Measurements from ENCODE around the gene PLEKHM3. TPM values are rescaled to one million over a fixed set of nuclear protein-coding genes. Genes with fewer than 3 reads are reported as not detected.

Gene PLEKHM3
- total RNA-seq, 6 experiments from 2014 or later = 4.4 to 13.4 (median 8.9) TPM

DNA sequence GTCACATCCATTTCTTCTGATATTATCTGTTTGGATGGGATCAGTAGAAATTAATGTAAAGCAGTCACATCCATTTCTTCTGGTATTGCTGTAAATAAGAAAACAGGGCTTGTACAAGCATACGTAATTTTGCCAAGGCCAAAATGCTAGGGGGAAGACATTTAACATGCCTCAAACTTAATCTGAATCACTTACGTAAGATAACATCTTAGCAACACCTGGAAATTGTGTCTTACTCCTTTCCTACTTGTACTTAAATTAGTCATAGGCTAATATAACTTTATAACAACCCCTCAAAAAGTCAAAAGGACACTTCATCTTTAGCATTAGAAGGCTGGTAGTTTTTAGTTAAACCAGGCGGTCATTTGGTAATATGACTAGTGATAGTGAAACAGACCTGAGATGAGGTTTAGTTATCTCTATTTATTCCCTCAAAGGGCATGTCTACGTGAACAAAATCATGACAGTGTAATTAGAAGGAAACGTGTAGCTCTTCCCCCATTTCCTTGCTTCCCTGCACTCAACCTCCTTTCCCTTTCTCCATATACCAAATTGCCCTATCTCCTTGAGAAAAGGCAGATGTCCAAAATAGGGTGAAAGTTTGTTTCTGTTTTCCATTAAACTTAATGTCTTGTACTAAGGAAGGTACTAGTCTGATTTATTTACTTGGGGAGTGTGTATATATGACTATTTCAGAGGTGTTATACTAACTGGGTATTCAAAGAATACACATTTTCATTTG lies 156.3 kb downstream of the PLEKHM3 start:
- Histone ChIP-seq H3K27me3 (no peaks in the 10 kb centered on the region), H3K4me3 (peak overlapping the region in 1 of 3 donors; percentile 25), H3K9me3 (no peaks in the 10 kb centered on the region), H3K27ac (peak overlapping the region; percentile 0 to 92 (median 76)), H3K36me3 (peaks cover 0 to 5% (median 0%) of the 10 kb centered on the region in 4 donors), H3K4me1 (peaks cover 0 to 49% (median 11%) of the 10 kb centered on the region in 4 donors)
- ATAC-seq (no peak), DNase-seq (no peak)
- intact Hi-C loops (cut with DNase I) = no loop called here
- 87% methylated on average over 5 of the region's 5 CpGs for WGBS (ENCODE audit: insufficient coverage, low coverage, low lambda C conversion rate, missing lambda C conversion rate)
- no peak for TF ChIP-seq POLR2A (IDR thresholded peaks at IDR 0.05)
- TF ChIP-seq, protein P1, sequence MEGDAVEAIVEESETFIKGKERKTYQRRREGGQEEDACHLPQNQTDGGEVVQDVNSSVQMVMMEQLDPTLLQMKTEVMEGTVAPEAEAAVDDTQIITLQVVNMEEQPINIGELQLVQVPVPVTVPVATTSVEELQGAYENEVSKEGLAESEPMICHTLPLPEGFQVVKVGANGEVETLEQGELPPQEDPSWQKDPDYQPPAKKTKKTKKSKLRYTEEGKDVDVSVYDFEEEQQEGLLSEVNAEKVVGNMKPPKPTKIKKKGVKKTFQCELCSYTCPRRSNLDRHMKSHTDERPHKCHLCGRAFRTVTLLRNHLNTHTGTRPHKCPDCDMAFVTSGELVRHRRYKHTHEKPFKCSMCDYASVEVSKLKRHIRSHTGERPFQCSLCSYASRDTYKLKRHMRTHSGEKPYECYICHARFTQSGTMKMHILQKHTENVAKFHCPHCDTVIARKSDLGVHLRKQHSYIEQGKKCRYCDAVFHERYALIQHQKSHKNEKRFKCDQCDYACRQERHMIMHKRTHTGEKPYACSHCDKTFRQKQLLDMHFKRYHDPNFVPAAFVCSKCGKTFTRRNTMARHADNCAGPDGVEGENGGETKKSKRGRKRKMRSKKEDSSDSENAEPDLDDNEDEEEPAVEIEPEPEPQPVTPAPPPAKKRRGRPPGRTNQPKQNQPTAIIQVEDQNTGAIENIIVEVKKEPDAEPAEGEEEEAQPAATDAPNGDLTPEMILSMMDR (IDR thresholded peaks at IDR 0.05) = no peak

DNA sequence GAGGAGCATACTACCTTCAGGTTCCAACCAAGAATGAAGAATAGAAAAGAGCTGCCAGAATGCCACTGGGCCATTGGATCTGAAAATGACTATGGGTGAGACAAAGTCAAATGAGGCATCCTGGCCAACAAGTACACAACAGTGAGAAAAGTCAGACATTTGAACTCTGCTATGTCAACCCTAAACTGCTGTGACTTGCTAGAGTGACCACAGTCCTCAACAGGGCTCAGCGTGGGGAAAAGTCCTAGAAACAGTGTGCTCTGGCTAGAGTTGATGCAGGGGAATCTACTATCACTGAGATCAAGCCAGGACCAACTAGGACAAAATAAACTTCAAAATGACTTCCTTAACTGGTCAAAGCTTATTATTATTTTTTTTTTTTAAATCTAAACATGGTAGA lies 157.4 kb downstream of the PLEKHM3 start:
- no peak for DNase-seq
- intact Hi-C loops (cut with DNase I) = no loop called here
- H3K36me3 ChIP-seq = peaks cover 0 to 5% (median 0%) of the 10 kb centered on the region in 4 donors
- TF ChIP-seq, protein P1 (IDR thresholded peaks at IDR 0.05) = no peak
- TF ChIP-seq POLR2A (IDR thresholded peaks at IDR 0.05) = peak; percentile 30
- ATAC-seq = peak; percentile 49 to 71 (median 61)
- H3K9me3 ChIP-seq = no peaks in the 10 kb centered on the region
- no peaks in the 10 kb centered on the region for H3K27me3 ChIP-seq
- peak overlapping the region in 2 of 3 donors; percentile 6 to 92 for H3K27ac ChIP-seq
- peaks cover 0 to 49% (median 11%) of the 10 kb centered on the region in 4 donors for H3K4me1 ChIP-seq
- WGBS (ENCODE audit: insufficient coverage, low coverage, low lambda C conversion rate, missing lambda C conversion rate) = 50% methylated on average over 1 of the region's 1 CpG
- peak overlapping the region in 1 of 3 donors; percentile 25 for H3K4me3 ChIP-seq

DNA sequence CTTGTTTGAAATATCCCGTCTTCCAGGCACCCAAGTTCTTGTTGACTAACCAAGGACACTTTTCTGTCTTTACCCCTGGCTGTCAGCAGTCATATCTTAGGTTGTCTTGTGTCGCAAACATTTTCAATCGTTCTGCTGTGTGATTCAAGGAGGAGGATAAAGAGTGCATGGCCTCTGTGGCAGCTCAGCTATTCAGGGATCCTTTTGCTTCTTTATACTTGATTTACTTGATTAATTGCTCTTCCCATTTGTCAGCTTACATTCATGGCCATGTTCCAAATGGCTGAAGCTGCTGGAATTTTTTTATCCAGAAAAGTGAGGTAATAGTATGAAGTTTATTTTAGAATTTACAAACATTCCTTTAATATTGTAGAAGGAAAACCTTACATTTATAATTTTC lies 158.3 kb downstream of the PLEKHM3 start:
- ATAC-seq = no peak
- H3K36me3 ChIP-seq = peaks cover 0 to 5% (median 0%) of the 10 kb centered on the region in 4 donors
- 70% methylated on average over 3 of the region's 3 CpGs for WGBS (ENCODE audit: insufficient coverage, low coverage, low lambda C conversion rate, missing lambda C conversion rate)
- H3K9me3 ChIP-seq = no peaks in the 10 kb centered on the region
- H3K27ac ChIP-seq = peak overlapping the region in 1 of 3 donors; percentile 92
- peaks cover 0 to 49% (median 11%) of the 10 kb centered on the region in 4 donors for H3K4me1 ChIP-seq
- DNase-seq = no peak
- no peaks in the 10 kb centered on the region for H3K27me3 ChIP-seq
- intact Hi-C loops (cut with DNase I) = no loop called here
- TF ChIP-seq POLR2A (IDR thresholded peaks at IDR 0.05) = no peak
- TF ChIP-seq, protein P1 (IDR thresholded peaks at IDR 0.05) = no peak
- H3K4me3 ChIP-seq = no peak overlapping the region

DNA sequence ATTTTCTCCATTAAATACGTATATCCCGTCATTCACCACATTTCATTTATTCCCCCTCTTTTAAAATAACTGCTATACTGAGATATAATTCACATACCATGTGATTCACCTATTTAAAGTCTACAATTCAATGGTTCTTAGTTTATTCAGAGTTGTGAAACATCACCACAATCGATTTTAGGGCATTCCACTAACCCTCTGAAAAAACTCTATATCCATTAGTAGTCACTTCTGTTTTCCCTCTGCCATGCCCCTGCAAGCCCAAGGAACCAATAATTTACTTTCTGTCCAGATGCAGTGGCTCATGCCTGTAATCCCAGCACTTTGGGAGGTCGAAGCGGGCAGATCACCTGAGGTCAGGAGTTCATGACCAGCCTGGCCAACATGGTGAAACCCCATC lies 160.1 kb downstream of the PLEKHM3 start:
- no peak for DNase-seq
- TF ChIP-seq, protein P1 (IDR thresholded peaks at IDR 0.05) = no peak
- no peak for TF ChIP-seq POLR2A (IDR thresholded peaks at IDR 0.05)
- Histone ChIP-seq H3K27me3 (no peaks in the 10 kb centered on the region), H3K9me3 (no peaks in the 10 kb centered on the region), H3K27ac (peak overlapping the region in 2 of 3 donors; percentile 43 to 45), H3K36me3 (peaks cover 0 to 5% (median 0%) of the 10 kb centered on the region in 4 donors), H3K4me3 (no peak overlapping the region), H3K4me1 (peaks cover 0 to 54% (median 19%) of the 10 kb centered on the region in 4 donors)
- intact Hi-C loops (cut with DNase I) = no loop called here
- peak; percentile 34 to 77 (median 54) for ATAC-seq
- 47% methylated on average over 5 of the region's 5 CpGs for WGBS (ENCODE audit: insufficient coverage, low coverage, low lambda C conversion rate, missing lambda C conversion rate)

Data from right lobe of liver (tissue), 6 donors.